GM19240 (cell line): ENCODE data around the gene CARD19.

ENCODE experiments used
- DNase-seq: peaks from one replicate; pipeline ENCODE4 v3.0.0; 2011; ENCODE audit warnings: low spot score; ENCODE audit not compliant: insufficient read length

CARD19 gene

GRCh38 chr9:93064392-93065134 lies 31.5 kb upstream of the CARD19 start:
- peak; percentile 91 for DNase-seq

GRCh38 chr9:93065135-93065720 lies 30.8 kb upstream of the CARD19 start:
- DNase-seq, result no peak

- no peak for DNase-seq
Measured at GRCh38 chr9:93066978-93067603, 28.9 kb upstream of the CARD19 start.

GRCh38 chr9:93068956-93069355 lies 27.1 kb upstream of the CARD19 start:
- no peak for DNase-seq

- no peak for DNase-seq
Measured at GRCh38 chr9:93071464-93071863, 24.6 kb upstream of the CARD19 start.

- DNase-seq, result no peak
Measured at GRCh38 chr9:93072383-93072795, 23.6 kb upstream of the CARD19 start.

- no peak for DNase-seq
Measured at GRCh38 chr9:93076101-93076791, 19.8 kb upstream of the CARD19 start.

- no peak for DNase-seq
Measured at GRCh38 chr9:93076792-93077128, 19.3 kb upstream of the CARD19 start.

- DNase-seq, result no peak
Measured at GRCh38 chr9:93077367-93077766, 18.6 kb upstream of the CARD19 start.

- DNase-seq, result no peak
Measured at GRCh38 chr9:93077811-93078210, 18.2 kb upstream of the CARD19 start.

GRCh38 chr9:93079371-93079770 lies 16.6 kb upstream of the CARD19 start:
- DNase-seq, result no peak

- no peak for DNase-seq
Measured at GRCh38 chr9:93080406-93080805, 15.6 kb upstream of the CARD19 start.

GRCh38 chr9:93081081-93081529 lies 14.9 kb upstream of the CARD19 start:
- DNase-seq, result no peak

- no peak for DNase-seq
Measured at GRCh38 chr9:93081931-93082330, 14.1 kb upstream of the CARD19 start.

- DNase-seq, result no peak
Measured at GRCh38 chr9:93082841-93083411, 13.1 kb upstream of the CARD19 start.

GRCh38 chr9:93083592-93084470 lies 12.2 kb upstream of the CARD19 start:
- DNase-seq, result no peak

- no peak for DNase-seq
Measured at GRCh38 chr9:93084471-93084881, 11.5 kb upstream of the CARD19 start.

- no peak for DNase-seq
Measured at GRCh38 chr9:93085676-93086075, 10.3 kb upstream of the CARD19 start.

- DNase-seq, result no peak
Measured at GRCh38 chr9:93086447-93087224, 9.4 kb upstream of the CARD19 start.
